Stimulated activated CD4-positive, alpha-beta T cell treated with anti-CD3 and anti-CD28 coated beads, Interleukin-2, amount 100 ng/mL, for 48 hours (primary cell): ENCODE data around the gene PALLD.

ENCODE experiments used
- DNase-seq, 2 donors: peaks; one replicate each; pipeline ENCODE4 v3.0.0-alpha.2; 2020

Gene PALLD

GRCh38 chr4:168623484-168623883, 126.6 kb downstream of the PALLD start:
- no peak for DNase-seq

DNA sequence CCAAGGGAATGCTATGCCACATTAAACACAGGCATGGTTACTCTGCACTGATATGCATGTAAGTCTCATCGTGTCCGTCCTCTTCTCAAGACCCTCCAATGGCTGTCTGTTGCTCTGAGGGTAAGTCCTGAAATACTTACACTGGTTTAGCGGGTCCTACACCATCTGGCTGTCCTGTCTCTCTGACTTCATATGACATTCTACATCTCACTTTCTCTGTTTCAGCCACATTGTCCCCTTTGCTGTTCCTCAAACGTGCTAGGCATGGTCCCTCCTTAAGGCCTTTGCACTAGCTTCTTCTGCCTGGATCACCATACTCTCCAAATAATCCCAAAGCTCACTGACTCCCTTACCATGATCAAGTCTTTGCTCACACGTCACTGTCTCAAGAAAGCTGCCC, 131.4 kb downstream of the PALLD start:
- no peak for DNase-seq

DNA sequence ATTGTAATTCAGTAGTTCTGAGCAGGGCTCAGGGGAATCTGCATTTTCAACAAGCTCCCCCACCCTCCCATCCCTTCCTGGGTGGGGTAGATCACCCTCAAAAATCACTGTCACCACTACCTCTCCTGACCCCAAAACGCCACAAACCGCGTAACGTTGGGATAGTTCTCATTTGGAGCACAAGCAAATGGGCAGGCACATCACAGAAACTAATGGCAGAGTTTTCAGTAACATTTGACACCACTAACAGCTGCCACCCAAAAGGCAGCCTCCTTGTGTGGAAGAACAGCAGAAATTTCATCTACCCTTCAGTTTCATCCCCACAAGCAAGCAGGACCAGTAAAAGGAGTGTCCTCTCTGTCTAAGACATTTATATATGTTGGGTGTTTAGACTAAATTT, 132.7 kb downstream of the PALLD start:
- no peak for DNase-seq

DNA sequence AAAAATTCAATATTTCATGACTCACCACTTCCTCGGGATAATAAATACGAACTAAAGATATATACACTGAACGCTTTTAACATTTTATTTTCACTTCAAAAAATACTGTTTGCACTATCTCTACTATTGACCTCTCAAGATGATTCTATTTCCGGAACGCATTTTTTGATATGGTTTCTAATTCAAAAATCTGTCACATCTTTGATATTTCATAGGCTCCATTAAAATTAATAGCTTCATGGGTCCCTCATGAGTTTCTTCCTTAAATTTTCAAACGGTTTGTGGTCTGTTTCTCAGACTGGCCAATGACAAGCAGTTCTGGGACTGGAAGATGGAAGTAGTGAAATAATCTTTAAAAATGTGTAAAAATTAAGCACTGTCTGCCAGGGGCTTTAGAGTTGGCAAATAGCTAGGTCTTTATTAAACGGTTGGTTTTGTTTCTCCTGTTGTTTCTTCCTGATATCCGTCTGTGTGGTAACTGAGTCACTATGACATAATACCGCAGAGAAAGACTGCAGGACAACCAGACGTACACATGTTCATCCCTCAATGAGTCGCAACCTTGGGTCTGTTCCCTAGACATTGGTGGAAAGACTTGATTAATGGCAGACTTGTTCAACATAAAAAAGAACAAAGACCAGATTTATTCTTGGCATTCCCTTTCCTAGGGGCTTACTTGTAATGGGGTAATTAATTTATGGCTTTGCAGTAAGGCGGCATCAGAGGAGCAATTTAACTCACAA, 133.8 kb downstream of the PALLD start:
- DNase-seq = no peak

GRCh38 chr4:168631241-168632162, 134.7 kb downstream of the PALLD start:
- peak; percentile 8 to 13 for DNase-seq

GRCh38 chr4:168632301-168632725, 135.5 kb downstream of the PALLD start:
- no peak for DNase-seq

DNA sequence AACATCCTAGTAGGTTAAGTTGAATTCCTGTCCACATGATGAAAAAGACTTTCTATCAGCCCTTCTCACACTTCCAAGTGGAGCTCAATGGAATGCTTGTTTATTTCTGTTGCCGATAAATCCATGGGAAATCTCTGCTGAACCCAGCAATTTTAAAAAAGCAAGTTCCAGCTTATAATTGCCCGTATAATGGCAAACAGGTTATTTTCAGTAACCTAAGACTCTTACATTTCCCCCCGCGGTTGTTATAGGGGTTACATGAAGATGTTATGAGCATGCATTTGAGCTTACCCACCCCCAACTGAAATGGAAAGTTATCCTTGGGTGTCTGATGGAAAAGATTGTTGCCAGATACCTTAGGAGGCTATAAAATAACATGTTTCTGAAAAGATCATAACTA, 136.2 kb downstream of the PALLD start:
- DNase-seq = no peak

GRCh38 chr4:168633496-168633895, 136.6 kb downstream of the PALLD start:
- DNase-seq = no peak

- DNase-seq = no peak
Observed at GRCh38 chr4:168634276-168634802, 137.5 kb downstream of the PALLD start.

- DNase-seq = no peak
Observed at GRCh38 chr4:168636040-168636439, 139.2 kb downstream of the PALLD start.

DNA sequence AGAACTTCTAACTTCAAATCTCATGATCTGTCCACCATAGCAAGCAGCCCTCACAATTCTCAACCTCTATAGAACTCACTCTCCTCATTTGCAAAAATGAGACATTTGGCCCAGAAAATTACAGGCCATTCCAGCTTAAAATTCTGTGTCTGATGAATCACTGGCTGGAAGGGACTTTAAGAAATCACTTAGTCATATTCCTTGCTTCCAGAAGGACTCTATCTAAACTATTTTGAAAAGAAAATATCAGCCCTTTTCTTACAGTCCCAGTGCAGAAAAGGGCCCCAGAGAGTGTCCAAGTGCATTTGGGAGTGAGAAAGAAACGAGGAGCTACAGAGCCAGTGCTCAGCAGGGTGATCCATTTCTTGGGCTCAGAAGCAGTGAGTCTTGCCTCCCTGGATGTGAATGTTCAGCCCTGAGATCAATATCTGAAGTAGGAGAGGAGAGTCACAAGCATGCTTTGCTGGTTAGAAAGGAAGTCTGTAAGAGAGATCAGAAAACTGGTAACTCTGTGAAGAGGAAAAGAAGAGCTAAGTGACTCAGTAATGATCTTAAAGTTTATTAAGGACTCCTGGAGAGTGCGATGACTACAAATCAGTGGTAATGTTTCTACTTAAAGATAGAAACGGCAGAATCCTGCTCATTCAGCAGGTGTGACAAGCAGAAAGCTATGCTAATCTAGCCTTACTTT, 139.8 kb downstream of the PALLD start:
- DNase-seq = no peak

- no peak for DNase-seq
Observed at GRCh38 chr4:168637872-168638756, 141.3 kb downstream of the PALLD start.

DNA sequence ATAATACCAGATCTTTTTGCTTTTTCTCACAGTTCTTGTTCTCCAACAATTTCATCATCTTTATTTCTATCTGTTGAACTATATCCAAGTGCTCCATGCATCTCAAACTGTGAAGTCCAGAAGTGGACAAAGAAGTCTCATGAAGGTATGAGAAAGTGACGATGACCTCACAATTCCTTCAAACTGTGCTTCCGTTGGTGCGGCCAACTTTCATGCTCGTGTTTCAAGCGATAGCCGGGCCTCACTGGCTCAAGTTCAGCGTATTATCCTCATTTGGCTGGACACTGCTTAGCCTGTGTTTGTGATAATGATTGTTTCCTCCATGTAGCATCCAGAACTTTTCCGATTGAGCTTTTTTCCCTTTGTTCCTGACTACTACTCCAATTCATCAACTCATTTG, 143.1 kb downstream of the PALLD start:
- DNase-seq = no peak

DNA sequence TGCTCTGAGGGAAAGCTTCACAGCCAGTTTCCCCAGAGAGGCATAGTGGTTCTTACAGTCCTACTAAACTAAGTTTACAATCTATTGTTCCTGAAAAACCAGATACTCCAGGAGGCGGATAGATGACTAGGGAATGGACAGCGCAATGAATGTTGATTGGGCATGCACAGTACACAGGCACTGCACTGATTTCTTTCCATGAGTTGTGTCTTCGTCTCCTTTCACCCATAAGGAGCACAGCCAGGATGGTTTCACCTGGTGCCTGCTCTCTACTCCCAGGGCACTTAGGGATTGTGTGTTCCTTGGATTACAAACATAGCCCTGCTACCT, 144.9 kb downstream of the PALLD start:
- no peak for DNase-seq

DNA sequence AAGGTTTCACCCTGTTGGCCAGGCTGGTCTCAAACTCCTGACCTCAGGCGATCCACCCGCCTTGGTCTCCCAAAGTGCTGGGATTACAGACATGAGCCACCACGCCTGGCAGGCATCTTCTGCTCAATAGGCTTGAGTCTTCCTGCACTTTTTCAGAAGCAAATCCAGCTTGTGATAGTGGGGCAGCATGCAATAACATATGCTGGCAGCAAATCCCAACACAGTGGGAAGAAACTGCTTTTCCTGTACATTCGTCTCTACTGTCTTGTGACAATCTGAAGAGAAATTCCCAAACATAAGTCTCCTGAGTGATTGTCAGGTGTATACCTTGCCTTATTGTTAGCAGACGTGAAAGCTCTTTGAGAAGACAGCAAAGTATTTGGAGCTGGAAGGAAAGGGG, 145.7 kb downstream of the PALLD start:
- DNase-seq = no peak

GRCh38 chr4:168643111-168643795, 146.4 kb downstream of the PALLD start:
- no peak for DNase-seq

DNA sequence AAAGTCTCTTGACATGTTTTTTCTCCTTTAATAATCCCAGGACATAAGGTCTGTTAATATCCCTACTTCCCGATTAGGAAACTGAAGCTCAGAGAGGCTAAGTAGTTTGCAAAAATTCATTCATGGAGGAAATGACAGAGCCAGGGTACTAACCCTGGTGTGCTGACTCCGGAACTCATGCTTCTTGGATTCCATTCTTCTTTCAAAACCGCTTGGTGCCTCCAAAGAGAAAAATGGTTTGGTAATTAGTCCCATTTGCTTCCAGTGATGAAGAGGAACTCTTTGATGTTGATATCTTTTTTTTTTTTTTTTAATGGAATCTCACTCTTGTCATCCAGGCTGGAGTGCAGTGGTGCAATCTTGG, 146.9 kb downstream of the PALLD start:
- no peak for DNase-seq

DNA sequence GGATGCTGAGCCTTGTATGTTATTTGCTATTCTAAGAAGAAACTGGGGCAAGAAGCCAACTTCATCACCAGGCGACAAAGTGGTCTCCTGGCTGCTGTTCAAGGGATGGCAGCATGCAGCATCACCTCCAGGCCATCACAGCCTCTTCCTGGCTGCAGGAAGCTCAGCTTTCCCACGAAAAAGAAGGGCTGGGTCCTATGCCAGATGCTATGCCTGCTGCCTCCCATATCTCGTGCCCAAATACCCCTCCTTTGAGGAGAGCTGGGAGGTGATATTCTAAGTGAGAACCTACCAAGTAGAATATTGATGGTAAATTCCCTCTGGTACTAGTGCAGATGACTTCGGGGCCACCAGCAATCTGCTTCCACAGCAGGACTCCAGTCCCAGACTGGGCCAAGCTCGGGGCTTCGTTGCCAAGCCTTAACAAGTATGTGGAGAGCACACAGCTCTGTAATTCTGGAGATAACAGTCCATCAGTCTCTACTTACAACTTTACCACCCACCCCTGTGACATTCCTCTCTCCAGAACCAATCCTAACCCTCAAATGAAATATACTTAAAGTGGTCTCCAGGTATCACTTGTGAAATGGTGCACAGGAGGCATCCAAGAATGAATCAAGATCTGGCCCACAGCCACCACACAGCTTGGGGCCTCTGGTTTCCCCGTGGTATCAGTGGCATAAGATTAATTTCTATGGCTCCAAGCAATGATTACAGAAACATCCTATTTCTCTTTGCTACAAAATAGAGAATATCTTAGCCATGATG, 149.3 kb downstream of the PALLD start:
- no peak for DNase-seq

DNA sequence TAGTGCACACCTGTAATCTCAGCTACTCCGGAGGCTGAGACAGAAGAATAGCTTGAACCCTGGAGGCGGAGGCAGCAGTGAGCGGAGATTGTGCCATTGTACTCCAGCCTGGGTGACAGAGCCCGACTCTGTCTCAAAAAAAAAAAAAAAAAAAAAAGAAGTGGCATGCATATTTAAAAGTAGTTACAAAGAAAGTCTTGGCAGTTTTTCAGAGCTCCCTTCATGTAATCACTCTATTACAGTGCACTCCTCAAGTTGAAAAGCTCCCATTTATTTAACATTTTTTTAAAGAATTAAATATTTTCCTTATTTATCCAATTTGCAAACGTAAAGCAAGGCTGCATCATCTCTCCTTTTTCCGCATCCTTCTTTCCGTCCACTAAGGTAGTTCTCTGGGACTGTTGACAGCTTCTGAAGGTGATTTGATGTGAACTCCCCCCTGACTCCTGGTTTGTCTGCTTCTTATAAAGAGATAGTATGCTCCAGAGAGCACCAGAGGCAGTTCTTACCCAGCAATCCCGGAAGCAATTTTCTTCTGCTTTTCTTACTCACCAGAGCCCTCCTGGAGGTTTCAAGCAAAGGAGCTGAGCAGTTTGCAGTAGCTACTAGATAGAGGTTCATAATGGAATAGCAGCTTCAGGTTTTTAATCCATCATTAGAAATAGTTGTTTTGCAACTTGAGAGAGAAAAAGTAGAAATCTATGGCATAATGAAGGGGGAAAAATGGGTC, 151.0 kb downstream of the PALLD start:
- DNase-seq = no peak

DNA sequence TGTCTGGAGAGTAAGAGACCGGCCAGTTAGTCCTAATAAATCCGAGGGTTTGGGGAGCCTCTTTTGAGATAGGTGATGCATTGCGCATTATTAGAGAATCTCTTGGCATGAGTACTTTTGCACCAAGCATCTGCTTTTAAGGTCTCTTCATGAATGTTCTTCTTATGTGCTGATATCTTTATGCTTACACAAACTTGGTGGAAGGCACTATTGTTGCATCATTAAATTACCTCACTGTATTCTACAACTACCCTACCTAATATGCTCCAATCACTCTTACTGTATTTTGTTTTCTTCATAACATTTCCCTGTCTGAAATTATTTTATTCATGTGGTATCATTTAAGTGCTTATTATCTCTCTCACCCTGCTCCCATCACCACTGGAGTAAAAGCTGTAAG, 151.6 kb downstream of the PALLD start:
- no peak for DNase-seq
